H9 (cell line): ENCODE data around the gene MERTK. TPM values are rescaled to one million over a fixed set of nuclear protein-coding genes. Genes with fewer than 3 reads are reported as not detected.

Source experiments
- DNase-seq: peaks from one replicate; pipeline ENCODE4 v3.0.0-alpha.2; 2017
- H2AFZ ChIP-seq: one replicate; pipeline ENCODE4 v1.6.1; 2013; ENCODE audit warnings: mild to moderate bottlenecking, low read length, control low read depth, moderate library complexity
- H2AK5ac ChIP-seq: 2 replicates; pipeline ENCODE4 v1.6.1; 2013; ENCODE audit warnings: low read length, control low read depth, mixed read lengths; ENCODE audit not compliant: insufficient read length
- H2BK120ac ChIP-seq: one replicate; pipeline ENCODE4 v1.6.1; 2013; ENCODE audit warnings: low read depth, mild to moderate bottlenecking, low read length, control low read depth, inconsistent platforms; ENCODE audit not compliant: poor library complexity, severe bottlenecking
- H2BK12ac ChIP-seq: 2 replicates; pipeline ENCODE4 v1.6.1; 2013; ENCODE audit warnings: low read length, control low read depth, mixed read lengths, low read depth; ENCODE audit not compliant: insufficient read length
- H2BK15ac ChIP-seq: 2 replicates; pipeline ENCODE4 v1.6.1; 2013; ENCODE audit warnings: low read depth, low read length, control low read depth
- H2BK20ac ChIP-seq: one replicate; pipeline ENCODE4 v1.6.1; 2013; ENCODE audit warnings: low read depth, mild to moderate bottlenecking, low read length, control low read depth, inconsistent platforms; ENCODE audit not compliant: poor library complexity, severe bottlenecking
- H2BK5ac ChIP-seq: 2 replicates; pipeline ENCODE4 v1.6.1; 2013; ENCODE audit warnings: low read length, control low read depth, mixed read lengths; ENCODE audit not compliant: insufficient read length
- H3K14ac ChIP-seq: 2 replicates; pipeline ENCODE4 v1.6.1; 2013; ENCODE audit warnings: low read length, control low read depth; ENCODE audit not compliant: insufficient read depth
- H3K18ac ChIP-seq: 2 replicates; pipeline ENCODE4 v1.6.1; 2013; ENCODE audit warnings: low read depth, mild to moderate bottlenecking, mixed read lengths, low read length, control low read depth; ENCODE audit not compliant: insufficient read length
- H3K23ac ChIP-seq: 2 replicates; pipeline ENCODE4 v1.6.1; 2013; ENCODE audit warnings: low read length, control low read depth, mixed read lengths, low read depth; ENCODE audit not compliant: insufficient read length
- H3K23me2 ChIP-seq: 2 replicates; pipeline ENCODE4 v1.6.1; 2013; ENCODE audit warnings: low read depth, mild to moderate bottlenecking, mixed read lengths, low read length, control low read depth; ENCODE audit not compliant: insufficient read length, poor library complexity, severe bottlenecking
- H3K27ac ChIP-seq: 2 replicates; pipeline ENCODE4 v1.5.1; 2013; ENCODE audit warnings: low read length, control low read depth, mixed read lengths, low read depth; ENCODE audit not compliant: insufficient read length
- H3K27me3 ChIP-seq: 2 replicates; pipeline ENCODE4 v1.6.1; 2013; ENCODE audit warnings: low read length, control low read depth, inconsistent platforms; ENCODE audit not compliant: insufficient read depth
- H3K4ac ChIP-seq: 2 replicates; pipeline ENCODE4 v1.6.1; 2013; ENCODE audit warnings: low read depth, mild to moderate bottlenecking, control low read depth, inconsistent platforms, low read length, moderate library complexity
- H3K4me1 ChIP-seq: 2 replicates; pipeline ENCODE4 v1.6.1; 2013; ENCODE audit warnings: low read length, control low read depth, inconsistent platforms; ENCODE audit not compliant: insufficient read depth
- H3K4me2 ChIP-seq: 2 replicates; pipeline ENCODE4 v1.6.1; 2013; ENCODE audit warnings: low read length, control low read depth, mixed read lengths; ENCODE audit not compliant: insufficient read length, insufficient read depth
- H3K56ac ChIP-seq: 2 replicates; pipeline ENCODE4 v1.6.1; 2013; ENCODE audit warnings: low read depth, mild to moderate bottlenecking, mixed read lengths, low read length, control low read depth; ENCODE audit not compliant: insufficient read length
- H3K79me1 ChIP-seq: 2 replicates; pipeline ENCODE4 v1.6.1; 2013; ENCODE audit warnings: low read depth, mild to moderate bottlenecking, moderate library complexity, low read length, control low read depth, inconsistent platforms; ENCODE audit not compliant: insufficient read depth, poor library complexity, severe bottlenecking
- H3K79me2 ChIP-seq: 2 replicates; pipeline ENCODE4 v1.6.1; 2013; ENCODE audit warnings: low read length, control low read depth, inconsistent platforms; ENCODE audit not compliant: insufficient read depth
- H3K9ac ChIP-seq: 2 replicates; pipeline ENCODE4 v1.6.1; 2013; ENCODE audit warnings: low read length, control low read depth, mixed read lengths; ENCODE audit not compliant: insufficient read length; ENCODE audit errors: extremely low read depth
- H3K9me3 ChIP-seq: one replicate; pipeline ENCODE4 v1.6.1; 2013; ENCODE audit warnings: low read depth, low read length, inconsistent platforms; ENCODE audit not compliant: control insufficient read depth
- H3T11ph ChIP-seq: one replicate; pipeline ENCODE4 v1.6.1; 2013; ENCODE audit warnings: mild to moderate bottlenecking, low read length, control low read depth, inconsistent platforms
- H4K20me1 ChIP-seq: one replicate; pipeline ENCODE4 v1.6.1; 2013; ENCODE audit not compliant: control insufficient read depth, insufficient read length, insufficient read depth
- H4K5ac ChIP-seq: 2 replicates; pipeline ENCODE4 v1.6.1; 2013; ENCODE audit warnings: low read depth, mild to moderate bottlenecking, mixed read lengths, low read length, control low read depth; ENCODE audit not compliant: insufficient read length
- H4K8ac ChIP-seq: replicated peaks from 2 replicates; pipeline ENCODE4 v1.6.1; 2013; ENCODE audit warnings: low read length, control low read depth, mixed read lengths, low read depth; ENCODE audit not compliant: insufficient read length
- H4K91ac ChIP-seq: 2 replicates; pipeline ENCODE4 v1.6.1; 2013; ENCODE audit warnings: low read depth, mild to moderate bottlenecking, moderate library complexity, mixed read lengths, low read length, control low read depth; ENCODE audit not compliant: insufficient read length
- H3K27ac Mint-ChIP-seq, 3 experiments: 2 replicates in 2 of 3; 3 replicates in 1 of 3; pipeline ENCODE4 v1.8.0; 2020 to 2021; ENCODE audit warnings: mixed read lengths in 3 of 3, mild to moderate bottlenecking in 1 of 3, moderate library complexity in 1 of 3
- H3K27me3 Mint-ChIP-seq: 2 replicates; pipeline ENCODE4 v1.8.0; 2021; ENCODE audit warnings: low read depth, mild to moderate bottlenecking, moderate library complexity, mixed read lengths
- H3K36me3 Mint-ChIP-seq, 3 experiments: 2 replicates in 2 of 3; 3 replicates in 1 of 3; pipeline ENCODE4 v1.8.0; 2020 to 2021; ENCODE audit warnings: low read depth in 3 of 3, mixed read lengths in 3 of 3; ENCODE audit not compliant: insufficient read depth in 1 of 3
- H3K4me1 Mint-ChIP-seq, 2 experiments: 2 replicates each; pipeline ENCODE4 v1.8.0; 2020; ENCODE audit warnings: mixed read lengths in 2 of 2
- H3K4me3 Mint-ChIP-seq, 2 experiments: 2 replicates in 1 of 2; 3 replicates in 1 of 2; pipeline ENCODE4 v1.8.0; 2020 to 2021; ENCODE audit warnings: mild to moderate bottlenecking in 2 of 2, mixed read lengths in 2 of 2, moderate library complexity in 1 of 2
- H3K9me3 Mint-ChIP-seq, 2 experiments: 2 replicates in 1 of 2; 3 replicates in 1 of 2; pipeline ENCODE4 v1.8.0; 2020; ENCODE audit warnings: mild to moderate bottlenecking in 2 of 2, mixed read lengths in 2 of 2, moderate library complexity in 1 of 2
- WGBS: extraction: QIAGEN DNeasy Blood & Tissue Kit; methylation state at CpG from one replicate; pipeline ENCODE4 v1.1.7; 2013; ENCODE audit warnings: missing lambda C conversion rate, low lambda C conversion rate, mixed read lengths; ENCODE audit not compliant: insufficient read length; ENCODE audit errors: extremely low coverage; 5-methylcytosine and 5-hydroxymethylcytosine counted together
- total RNA-seq: library from RNA; stranded (reverse); gene quantifications from 2 replicates; pipeline ENCODE4 v1.2.1, GENCODE V29; 2021
- TF ChIP-seq, protein P1 (sequence below): fragments of 200-600 bp; sonication (generic); conservative IDR thresholded peaks from 3 replicates; pipeline ENCODE4 v1.8.0; 2021; ENCODE audit warnings: antibody characterized with exemption, mild to moderate bottlenecking

The MERTK gene
- total RNA-seq, 1 experiment from 2014 or later, result 4.8 TPM

GRCh38 chr2:112008910-112009485 is 110.6 kb downstream of the MERTK start:
- Histone ChIP-seq H3K23ac (no peak overlapping the region), H2BK120ac (no peak overlapping the region), H3K23me2 (no peaks in the 10 kb centered on the region), H2AFZ (no peak overlapping the region), H3K27ac (no peak overlapping the region), H3K79me1 (no peaks in the 10 kb centered on the region), H3K56ac (no peak overlapping the region), H4K8ac (no peak overlapping the region), H3K9me3 (no peaks in the 10 kb centered on the region), H3K14ac (no peak overlapping the region), H3K18ac (no peak overlapping the region), H3K4me2 (no peak overlapping the region), H3K4ac (no peak overlapping the region), H3K27me3 (no peaks in the 10 kb centered on the region), H3K4me1 (no peaks in the 10 kb centered on the region), H4K5ac (no peak overlapping the region), H2BK5ac (no peak overlapping the region), H2BK12ac (no peak overlapping the region), H2BK20ac (no peak overlapping the region), H2AK5ac (no peak overlapping the region), H4K91ac (no peak overlapping the region), H3K79me2 (no peaks in the 10 kb centered on the region), H3T11ph (no peak overlapping the region), H3K9ac (no peak overlapping the region), H4K20me1 (no peaks in the 10 kb centered on the region), H2BK15ac (no peak overlapping the region)
- Mint-ChIP-seq H3K9me3 (no peaks in the 10 kb centered on the region), H3K36me3 (peaks cover 0 to 5% (median 0%) of the 10 kb centered on the region in 3 experiments; a peak in 3 of 7 replicates), H3K27me3 (no peaks in the 10 kb centered on the region), H3K27ac (no peak overlapping the region), H3K4me3 (no peak overlapping the region), H3K4me1 (no peaks in the 10 kb centered on the region)
- no peak for DNase-seq
- TF ChIP-seq, protein P1, sequence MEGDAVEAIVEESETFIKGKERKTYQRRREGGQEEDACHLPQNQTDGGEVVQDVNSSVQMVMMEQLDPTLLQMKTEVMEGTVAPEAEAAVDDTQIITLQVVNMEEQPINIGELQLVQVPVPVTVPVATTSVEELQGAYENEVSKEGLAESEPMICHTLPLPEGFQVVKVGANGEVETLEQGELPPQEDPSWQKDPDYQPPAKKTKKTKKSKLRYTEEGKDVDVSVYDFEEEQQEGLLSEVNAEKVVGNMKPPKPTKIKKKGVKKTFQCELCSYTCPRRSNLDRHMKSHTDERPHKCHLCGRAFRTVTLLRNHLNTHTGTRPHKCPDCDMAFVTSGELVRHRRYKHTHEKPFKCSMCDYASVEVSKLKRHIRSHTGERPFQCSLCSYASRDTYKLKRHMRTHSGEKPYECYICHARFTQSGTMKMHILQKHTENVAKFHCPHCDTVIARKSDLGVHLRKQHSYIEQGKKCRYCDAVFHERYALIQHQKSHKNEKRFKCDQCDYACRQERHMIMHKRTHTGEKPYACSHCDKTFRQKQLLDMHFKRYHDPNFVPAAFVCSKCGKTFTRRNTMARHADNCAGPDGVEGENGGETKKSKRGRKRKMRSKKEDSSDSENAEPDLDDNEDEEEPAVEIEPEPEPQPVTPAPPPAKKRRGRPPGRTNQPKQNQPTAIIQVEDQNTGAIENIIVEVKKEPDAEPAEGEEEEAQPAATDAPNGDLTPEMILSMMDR, result no peak
- no CpG with 5 or more reads among the region's 2 CpGs for WGBS
